AG09319 (cell line): Measurements from ENCODE around the gene CFAP100.

Experiments used
- DNase-seq: peaks from one replicate; pipeline ENCODE4 v3.0.0-alpha.2; 2010; ENCODE audit warnings: low read depth; ENCODE audit errors: extremely low read depth
- TF ChIP-seq, protein P1 (sequence below): IDR thresholded peaks from 2 replicates; pipeline ENCODE4 v1.5.1; 2011; ENCODE audit warnings: low read depth, mild to moderate bottlenecking, inconsistent platforms, low read length, moderate library complexity

Gene CFAP100

DNA sequence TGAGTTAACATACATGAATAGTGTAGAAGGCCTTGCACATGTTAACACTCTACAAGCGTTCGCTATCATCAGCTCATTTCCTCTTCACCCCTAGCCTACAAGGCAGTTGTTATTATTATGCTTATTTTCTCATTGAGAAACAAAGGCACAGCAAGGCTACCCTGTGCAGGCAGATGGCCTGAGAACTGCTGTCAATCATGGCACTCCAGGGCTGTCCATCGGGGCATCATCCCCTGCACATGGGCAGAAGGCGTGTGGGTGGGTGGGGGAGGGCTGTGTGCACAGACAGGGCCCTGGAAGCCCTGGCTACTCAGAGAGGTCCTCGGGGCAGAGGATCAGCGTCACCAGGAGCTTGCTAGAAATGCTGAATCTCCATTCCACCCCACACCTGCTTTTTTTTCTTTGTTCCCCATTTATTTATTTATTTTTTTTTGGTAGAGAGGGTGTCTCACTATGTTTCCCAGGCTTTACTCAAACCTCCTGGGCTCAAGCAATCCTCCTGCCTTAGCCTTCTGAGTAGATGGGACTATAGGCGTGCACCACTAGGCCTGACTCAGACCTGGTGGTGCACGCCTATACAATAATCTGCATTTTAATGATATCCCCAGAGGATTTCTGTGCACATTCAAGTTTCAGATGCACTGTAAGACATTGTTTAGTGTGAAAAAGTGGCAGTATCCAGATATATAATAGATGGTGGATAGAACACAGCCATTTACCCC lies 90.6 kb downstream of the CFAP100 start:
- no peak for DNase-seq
- TF ChIP-seq, protein P1, sequence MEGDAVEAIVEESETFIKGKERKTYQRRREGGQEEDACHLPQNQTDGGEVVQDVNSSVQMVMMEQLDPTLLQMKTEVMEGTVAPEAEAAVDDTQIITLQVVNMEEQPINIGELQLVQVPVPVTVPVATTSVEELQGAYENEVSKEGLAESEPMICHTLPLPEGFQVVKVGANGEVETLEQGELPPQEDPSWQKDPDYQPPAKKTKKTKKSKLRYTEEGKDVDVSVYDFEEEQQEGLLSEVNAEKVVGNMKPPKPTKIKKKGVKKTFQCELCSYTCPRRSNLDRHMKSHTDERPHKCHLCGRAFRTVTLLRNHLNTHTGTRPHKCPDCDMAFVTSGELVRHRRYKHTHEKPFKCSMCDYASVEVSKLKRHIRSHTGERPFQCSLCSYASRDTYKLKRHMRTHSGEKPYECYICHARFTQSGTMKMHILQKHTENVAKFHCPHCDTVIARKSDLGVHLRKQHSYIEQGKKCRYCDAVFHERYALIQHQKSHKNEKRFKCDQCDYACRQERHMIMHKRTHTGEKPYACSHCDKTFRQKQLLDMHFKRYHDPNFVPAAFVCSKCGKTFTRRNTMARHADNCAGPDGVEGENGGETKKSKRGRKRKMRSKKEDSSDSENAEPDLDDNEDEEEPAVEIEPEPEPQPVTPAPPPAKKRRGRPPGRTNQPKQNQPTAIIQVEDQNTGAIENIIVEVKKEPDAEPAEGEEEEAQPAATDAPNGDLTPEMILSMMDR = no peak

DNA sequence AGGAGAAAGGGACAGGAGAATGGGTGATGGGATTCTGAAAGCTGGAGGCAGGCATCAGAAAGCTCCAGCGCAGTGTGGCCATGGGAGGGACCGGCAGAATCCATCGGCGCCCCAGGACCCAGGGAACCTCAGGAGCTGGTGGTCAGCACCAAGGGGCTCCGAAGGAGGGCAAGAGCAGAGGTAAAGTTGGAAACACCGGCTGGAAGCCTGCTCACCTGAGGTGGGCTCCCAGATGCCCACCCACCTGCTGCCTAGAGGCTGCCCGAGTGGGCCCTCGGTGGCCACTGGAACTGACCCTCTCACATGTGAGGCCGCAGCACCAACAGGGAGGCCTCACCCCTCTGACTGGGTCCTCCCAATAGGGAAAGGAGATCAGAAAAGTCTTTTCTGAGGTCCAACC lies 91.2 kb downstream of the CFAP100 start:
- DNase-seq = no peak
- TF ChIP-seq, protein P1 = no peak
